GM03348 (cell line): ENCODE results near the gene GPR37L1.
"Not testable (repeated sequence)": the region's sequence is repeated elsewhere in the genome, so short reads cannot be mapped to it uniquely, and the experiment has no call there.

Experiments
- DNase-seq: peaks from one replicate; pipeline ENCODE4 v3.0.0; 2012; ENCODE audit warnings: low spot score

Gene GPR37L1

DNA sequence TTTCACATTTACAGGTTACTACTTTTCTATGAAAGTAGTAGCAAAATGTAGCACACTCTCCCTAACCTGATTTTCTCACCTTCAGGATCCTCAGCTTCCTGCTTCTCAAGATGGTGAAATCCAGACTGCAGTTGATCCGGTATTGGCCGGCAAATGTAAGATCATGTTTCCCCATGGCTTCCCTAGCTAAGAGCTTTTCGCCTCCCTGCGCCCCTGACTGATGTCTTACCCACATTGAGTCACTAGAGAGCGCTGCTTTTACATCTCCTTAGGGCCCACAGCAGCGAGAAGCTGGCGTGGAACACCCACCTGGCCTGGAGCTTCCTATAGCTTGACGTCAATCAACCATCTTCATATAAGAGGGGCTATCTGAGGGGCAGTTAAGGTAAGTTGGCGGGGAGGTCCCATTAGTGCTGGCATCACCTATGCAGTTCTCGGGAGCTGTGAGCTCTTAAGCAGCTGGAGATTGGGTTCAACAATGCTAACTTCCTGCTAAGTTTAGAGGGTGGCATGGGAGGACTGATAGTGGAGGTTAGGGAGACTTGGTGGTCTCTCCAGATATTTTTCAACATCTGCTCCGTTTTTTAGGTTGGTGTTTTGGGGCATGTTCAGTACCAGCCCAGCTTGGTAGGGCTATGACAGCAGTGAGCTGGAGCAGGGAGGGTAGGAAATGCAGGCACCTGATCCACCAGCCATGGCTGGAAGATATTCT is 32.2 kb downstream of the GPR37L1 start:
- peak; percentile 68 for DNase-seq

DNA sequence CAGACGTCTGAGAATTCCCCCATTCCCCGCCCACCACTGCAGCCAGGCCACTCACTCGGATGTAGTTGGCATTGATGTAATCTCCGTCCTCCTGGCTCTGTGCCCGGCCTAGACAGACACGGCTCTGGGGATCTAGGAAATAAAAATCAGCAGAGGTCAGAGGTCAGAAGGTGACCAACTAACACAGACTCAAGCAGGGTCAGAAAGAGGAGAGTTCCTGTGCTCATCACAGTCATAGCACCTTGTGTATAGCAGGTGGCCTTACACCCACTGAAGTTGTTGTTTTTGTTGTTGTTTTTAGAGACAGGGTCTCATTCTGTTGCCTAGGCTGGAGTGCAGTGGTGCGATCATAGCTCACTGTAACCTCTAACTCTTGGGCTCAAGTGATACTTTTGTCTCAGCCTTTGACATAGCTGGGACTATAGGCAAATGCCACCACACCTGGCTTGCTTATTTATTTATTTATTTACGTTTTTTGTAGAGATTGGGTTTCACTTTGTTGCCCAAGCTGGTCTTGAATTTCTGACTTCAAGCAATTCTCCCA is 32.8 kb downstream of the GPR37L1 start:
- no peak for DNase-seq

DNA sequence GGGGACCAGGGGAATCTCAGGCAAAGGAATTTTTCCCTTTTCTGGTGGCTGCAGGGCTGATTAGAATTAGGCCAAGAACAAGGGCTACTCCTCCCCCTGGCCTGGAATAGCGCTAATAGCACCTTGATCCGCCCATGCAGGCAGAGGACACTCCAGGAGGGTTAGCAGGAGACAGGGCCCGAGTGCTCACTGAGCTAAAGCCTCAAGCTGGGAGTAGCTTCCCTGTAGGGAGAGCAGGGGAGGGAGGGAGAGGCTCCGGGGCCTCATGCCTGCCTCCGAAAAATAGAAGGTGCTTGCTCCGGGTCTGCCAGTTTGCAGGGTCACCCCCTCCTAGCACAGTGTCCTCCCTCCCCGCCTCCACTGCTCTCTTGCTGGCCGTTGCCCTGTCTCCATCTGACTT is 33.9 kb downstream of the GPR37L1 start:
- DNase-seq, result no peak

DNA sequence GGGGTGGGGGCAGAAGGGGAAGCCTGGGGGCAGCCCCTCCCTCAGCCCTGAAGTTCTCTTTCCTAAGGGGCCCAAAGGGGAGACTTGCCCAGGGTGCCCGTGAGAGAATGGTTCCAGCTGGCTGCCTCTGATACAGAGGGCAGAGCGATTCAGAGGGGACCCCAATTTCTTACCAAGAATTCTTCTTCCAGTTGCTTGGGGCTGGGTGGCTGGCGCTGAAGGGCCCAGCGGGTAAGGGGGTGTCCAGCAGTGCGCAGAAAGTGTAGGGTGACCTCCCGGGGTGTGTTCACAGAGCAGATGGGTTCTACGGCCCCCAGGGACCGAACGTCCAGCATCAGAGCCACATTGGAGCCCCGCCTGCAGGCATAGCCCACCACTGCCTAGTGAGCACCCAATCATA is 35.2 kb downstream of the GPR37L1 start:
- DNase-seq, result no peak

DNA sequence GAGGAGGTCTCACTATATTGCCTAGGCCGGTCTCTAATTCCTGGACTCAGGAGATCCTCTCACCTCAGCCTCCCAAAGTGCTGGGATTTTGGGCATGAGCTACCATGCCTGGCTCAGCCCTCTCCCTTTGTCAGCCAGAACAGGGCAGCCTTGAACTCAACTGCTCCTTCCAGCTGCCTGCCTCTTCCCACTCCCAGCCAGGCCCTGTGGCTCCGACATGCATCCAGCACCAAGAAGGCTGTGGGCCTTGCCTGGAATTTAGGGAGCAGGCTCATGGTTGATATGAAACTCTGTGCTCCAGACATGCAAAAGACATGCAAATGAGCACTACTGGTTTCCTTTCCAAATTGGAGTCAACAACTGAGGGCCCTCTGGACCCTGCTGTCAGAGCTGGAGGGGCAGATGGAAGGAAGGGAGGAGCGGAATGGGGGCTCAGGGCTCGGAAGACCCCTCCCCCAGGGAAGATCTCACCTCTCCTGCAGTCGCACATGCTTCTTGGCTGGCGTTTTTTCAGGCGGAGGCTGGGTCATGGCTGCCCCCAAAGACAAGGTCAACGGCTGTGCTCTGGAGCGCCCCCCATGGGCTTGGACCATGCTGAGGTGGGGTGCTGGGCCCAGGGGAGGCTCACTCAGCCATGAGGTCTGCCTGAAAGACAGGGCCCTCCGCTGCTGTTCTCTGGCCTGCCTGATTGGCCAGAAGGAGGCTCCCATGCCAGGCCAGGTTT is 36.3 kb downstream of the GPR37L1 start:
- DNase-seq, result no peak

DNA sequence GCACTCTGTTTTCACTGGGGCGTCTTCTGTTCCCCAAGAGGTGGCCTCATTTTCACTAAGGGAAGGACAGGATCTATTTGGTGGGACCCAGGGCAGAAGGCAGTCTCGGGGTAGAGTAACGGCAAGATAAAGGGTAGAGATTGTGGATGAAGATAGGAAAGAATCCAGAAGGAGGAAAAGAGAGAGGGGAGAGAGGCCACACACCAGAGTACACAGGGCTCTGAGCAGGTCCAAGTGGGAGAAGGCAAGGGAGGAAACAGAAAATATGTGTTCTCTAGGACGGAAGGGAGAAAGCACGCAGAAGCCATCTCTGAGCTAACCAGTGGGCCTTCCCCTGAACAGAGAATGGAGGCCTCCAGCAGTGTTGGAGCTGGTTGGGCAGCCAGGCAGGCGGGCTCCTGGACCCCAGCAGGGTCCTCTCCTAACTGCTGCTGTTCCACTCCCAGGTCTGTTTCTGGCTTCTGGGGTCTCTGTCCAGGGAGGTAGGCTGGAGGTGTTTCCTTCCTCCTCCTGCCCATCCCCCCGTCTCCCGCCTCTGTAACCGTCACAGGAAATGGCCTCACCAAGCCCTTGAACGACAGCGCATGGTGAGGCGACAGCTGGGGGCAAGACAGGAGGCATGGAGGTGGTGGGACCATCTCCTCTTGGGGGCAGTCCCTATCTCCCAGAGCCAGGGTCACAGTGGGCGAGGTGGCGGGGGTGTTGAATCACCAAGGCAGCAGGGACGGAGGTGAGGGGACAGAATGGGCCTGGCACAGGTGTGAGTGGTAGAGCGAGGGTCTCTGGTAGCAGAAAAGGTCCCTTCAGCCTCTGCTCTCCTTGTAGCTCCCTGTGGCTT is 37.0 kb downstream of the GPR37L1 start:
- no peak for DNase-seq

DNA sequence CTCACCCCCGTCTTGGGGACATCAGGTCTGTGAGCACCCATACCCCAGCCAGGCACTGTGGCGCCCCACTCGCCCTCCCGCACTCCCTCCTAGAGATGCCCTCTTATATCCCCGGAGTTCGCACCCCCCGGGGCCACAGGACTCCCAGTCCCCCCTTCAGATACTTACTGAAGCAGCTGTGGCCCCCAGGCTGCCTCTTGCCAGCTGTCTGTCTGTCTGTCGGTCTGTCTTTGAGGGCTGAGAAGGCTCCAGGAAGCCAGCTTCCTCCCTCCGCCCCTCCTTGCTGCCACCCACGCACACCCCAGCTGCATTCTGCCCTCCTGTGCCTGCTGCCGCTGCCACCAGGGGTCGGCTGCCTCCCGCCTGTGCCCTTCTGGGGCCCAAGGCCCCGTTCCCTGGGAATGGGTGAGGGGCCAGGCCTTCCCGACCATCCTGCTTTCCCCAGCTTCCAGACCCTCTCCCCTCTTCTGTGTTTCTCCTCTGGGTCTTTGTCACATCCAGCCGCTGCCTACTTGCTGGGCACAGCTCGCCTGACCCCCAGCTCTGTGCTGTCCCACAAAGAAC is 37.7 kb downstream of the GPR37L1 start, which contains the start of gene PTPN7:
Gene PTPN7, minus strand, starts transcription at position 226 of the 564 bp plus-strand sequence. CDS start 1,200 bp downstream, outside the sequence.
- no peak for DNase-seq

DNA sequence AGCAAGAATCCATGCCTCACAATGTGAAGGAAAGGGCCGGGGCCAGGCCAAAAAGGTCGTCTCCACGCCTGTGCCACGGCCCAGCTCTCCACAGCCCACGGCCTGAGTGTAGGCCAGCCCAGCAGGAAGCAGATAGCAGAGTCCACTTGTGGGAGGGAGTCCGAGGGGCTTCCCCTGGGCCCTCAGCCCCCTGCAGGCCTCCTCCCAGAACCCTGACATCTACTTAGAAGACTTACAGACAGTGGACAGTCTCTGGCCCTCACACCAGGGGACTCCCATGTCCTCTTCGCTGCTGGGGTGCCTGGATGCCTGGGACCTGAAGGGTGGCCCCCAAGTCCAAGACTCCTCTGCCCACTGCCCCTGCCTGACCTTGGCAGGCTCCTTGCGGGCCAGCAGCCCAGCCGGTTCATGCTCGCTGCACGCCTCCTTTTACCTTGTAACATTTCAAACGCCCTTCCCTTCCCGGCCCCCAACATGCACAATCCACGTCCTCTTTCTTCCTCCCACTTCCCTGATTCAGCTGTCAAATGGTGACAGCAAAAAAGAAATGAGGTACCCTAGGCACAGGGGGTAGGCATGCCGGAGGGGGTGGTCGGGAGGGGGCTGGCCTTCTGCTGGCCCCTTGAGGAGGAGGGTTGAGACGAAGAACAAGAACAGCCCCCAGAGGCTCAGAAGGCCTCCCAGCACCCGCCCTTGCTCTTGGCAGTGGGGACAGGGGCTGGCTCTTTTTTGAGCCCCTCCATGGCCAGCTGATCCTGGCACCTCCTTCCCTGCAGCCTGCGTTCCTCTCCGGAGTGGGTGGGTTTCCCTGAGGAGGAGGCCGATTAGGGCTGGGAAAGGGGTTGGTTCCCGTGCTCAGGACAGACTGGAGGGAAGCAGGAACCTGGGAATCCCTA is 38.7 kb downstream of the GPR37L1 start:
- DNase-seq, result no peak

DNA sequence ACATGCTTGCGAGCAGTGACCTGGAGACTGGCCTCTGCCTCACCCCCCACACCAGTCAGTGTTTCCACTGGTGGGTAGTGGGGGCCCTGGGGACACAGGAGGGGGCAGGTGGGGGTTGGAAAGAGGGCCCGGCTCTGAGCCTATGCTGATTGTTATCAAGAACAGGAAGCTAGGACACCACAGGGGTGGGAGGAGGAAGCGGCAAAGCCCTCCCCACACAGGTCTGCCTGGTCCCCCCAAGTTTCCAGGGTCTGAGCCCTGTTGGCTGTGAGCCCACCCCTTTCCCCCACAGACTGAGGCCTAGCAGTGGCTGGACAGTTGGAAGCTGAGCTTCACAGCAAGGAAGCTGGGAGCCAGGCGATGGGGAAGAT is 39.3 kb downstream of the GPR37L1 start:
- DNase-seq, result no peak

DNA sequence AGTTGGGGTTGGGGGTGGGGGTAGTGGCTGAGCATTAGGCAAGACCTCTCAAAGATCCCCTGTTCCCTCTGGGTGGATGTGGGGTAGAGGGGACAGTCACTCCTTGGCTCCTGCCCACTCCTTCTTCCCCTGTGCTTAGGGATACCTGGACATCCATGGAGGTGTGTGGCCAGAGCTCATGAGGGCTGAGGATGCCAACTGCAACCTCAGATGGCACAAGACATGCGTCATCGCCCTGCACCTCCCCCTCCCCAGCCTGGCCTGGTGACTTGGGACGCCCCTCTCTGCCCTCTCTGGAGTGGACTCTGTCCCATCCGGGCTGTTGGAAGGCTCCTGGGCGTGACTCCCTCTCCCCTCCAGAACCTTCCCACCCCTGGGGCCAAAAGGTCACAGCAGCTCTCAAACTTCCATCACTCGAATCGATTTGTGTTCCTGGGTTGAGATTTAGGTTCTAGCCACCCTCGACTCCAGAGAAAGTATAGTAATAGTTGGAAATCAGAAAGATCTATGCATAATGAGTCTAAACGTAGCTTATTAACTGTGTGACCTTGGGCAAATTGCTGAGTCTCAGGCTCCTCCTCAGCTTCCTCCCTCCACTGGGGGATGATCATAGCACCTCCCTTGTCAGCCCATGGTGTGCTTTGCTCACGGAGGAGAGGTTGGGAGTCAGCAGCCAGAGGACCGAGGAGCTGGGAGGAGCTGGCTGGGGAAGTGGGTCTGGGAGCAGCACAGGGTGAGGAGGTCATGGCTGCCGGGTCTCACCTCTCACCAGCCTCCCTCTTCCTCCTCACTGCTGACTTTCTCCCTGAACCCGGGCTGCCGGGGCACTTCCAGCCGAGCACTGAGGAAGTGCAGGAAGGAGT is 39.9 kb downstream of the GPR37L1 start:
- DNase-seq, result no peak

DNA sequence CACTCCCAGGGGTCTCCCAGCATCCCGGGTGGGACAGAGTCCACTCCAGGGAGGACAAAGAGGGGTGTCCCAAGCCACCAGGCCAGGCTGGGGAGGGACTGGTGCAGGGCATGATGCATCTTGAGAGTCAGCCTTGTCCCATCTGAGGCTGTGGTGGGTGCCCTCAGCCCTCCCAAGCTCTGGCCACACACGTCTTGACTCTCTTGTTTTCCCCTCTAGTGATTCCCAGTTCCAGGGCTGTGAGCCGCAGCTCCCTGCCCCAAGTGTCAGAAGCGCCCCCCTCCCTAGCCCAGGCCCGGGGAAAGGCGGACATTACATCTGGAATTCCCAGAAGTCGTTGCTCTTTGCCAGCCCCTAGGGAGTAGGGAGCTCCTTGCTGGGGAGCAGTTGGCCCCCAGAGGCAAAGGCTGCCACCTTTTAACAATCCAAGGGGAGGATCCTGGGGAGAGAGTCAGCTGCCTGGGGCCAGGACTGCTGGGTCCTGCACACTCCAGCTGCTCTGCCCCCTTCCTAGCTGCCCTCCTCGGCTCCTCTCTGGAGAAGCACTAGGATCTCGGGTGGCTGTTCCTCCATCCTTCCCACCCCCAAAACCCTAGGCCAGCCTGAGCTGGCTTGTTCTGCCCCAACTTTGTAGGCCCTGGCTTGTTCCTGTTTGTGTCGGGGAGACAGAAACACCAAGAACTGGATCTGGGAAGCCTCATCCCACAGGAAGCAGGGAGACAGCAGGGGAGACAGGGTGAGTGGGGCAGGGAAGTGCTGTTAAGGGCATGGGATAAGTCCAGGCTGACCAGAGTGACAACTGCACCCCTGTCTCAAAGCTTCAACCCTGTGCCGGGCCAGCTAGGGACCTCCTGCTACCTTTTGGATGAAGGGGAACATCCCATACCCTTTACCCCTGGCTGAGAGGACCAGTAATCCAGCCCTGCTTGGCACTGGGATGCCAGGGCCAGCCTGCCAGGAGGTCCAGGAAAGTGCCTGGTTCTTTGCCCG is 40.9 kb downstream of the GPR37L1 start:
- DNase-seq, result no peak

DNA sequence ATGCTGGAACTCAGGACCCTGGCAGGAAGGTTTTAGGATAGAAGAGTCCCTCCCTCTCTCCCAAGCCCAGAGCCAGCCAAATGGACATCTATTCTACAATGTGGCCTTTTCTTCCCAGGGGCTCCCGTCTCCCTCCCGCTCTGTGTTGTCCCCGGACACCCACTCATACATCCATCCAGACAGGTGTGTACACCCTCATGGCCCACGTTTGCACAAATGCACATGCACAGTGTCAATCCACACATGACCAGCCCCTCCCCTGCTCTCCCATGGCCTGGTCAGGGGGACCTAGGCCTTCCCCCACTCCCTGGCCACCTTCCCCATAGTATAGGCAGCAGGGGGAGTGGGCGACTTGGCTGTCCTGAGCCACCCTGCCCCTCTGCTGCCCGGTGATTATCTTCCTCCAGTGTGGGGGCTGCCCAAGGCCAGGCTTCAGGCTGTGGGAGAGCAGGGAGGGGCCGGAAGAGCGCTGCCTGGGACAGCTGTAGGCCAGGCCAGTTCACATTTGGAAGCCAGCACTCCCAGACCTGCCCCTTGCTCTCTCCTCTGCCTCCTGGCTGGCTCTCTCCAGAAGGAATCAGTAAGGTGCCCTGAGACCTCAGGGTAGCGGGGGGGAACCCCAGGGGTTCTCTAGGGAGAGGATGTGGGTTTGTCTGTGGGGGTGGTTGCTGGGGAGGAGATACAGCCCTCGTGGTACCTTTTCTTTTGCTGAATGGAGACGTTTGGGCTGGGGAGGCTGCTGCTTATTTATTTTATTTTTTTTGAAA is 41.7 kb downstream of the GPR37L1 start:
- no peak for DNase-seq

DNA sequence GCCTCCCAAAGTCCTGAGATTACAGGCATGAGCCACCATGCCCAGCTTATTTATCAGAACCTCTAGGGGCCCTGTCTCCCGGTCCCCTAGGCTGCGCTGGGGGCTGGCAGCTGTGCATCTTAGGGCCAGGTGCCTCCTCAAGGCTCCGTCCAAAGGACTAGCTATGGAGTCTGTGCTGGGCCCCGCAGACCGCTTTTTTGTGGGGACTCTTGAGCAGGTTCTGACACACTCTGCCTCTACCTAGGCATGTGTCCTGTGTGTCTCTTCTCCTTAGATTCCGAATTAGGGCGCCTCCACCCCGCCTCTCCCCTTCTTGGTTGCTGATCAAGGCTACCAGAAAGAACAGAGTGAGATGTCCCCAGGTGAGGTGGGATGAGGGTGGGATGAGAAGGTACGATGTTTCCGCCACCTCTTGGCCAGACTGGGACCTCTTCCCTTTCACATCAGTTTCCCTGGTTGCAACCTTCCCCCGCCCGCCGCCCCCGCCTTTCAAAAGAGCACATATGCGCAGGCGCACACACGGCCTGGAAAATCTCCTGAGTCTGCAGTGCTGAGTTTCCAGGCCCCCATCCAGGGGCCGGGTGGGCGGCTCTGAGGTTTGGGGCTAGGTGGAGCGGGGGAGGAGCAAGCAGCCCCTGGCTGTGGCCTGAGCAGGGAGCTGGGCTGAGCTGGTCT is 42.7 kb downstream of the GPR37L1 start:
- DNase-seq, result no peak

DNA sequence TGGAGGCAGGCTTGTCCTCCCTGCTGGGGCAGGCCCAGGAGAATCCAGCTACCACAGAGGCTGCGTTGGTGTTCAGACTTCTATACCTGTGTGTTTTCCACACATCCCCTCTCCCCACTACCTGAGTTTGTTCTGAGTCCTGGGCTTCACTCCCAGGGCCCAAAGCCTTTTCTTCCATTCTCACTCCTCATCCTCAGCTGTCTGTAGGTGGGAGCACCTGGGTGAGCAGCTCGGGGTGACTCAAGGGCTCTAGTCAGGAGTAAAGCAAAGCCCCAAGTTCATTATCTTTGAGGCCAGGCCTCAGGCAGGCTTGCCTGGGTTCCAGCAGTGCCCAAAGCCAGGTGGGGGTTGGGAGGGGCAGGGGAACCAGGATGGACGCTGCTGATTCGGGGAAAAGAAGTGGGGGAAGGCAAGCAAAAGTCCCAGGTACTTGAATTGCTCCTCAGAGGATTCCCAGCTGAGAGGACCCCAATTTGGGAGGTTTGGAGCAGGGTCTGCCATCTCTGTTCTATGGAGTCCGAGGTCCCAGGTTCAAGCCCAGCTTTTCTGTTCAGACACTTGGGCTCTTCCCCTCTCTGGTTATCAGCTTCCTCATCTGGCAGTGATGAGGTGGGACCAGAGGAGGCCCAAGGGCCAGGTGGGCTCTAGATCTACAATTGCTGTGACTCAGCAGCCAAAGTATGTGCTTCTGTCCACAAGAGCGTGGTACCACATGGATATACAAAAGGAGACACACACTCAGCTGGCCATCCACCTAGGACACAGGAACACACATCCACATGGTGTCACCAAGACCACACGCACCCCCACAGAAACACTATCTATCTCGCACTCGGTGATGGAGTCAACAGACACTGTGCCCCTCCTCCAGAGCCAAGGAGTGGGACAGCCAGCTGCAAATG is 43.5 kb downstream of the GPR37L1 start:
- no peak for DNase-seq

DNA sequence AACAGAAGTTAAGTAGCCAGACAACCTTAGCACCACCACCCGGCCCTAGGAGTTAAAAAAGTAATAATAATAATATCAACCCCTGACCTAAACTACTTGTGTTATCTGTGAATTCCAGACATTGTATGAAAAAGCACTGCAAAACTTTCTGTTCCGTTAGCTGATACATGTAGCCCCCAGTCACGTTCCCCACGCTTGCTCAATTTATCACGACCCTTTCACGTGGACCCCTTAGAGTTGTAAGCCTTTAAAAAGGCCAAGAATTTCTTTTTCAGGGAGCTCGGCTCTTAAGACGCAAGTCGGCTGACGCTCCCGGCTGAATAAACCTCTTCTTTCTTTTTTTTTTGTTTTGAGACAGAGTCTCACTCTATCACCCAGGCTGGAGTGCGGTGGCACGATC is 44.3 kb downstream of the GPR37L1 start:
- DNase-seq, result not testable (repeated sequence)

DNA sequence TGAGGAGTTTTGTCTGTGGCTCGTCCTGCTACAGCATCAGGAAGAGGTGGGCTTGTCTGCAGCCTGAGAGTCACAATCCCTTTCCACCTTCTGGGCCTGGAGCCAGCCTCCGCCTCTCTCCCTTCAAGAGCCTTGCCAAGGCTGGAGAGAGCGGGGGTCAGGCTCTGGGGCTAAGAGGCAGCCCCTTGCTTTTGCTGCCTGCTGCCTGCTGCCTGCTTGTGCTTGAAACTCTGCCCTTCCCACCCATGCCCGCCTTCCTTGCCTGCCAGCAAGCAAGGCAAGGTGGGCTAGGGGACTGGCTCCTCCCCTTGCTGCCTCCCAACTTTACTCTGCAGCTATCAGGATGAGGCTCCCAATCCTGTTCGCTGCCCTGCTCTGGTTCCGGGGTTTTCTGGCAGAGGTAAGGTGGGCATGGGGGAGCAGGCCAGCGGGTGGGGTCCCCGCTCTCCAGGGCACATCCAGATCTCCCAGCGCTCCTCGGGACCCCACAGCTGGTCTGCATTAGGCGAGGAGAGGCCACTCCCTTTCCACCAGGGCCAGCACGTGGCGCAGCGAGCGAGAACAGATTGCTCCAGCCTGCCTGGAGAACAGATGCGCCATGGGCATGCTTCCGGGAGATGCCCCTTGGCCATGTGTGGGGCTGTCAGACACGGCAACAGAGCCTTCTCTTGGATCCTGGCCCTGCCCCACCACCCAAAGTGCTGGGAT is 45.1 kb downstream of the GPR37L1 start:
- peak; percentile 81 for DNase-seq
